Suprapubic skin (tissue), 4 donors: ENCODE results near the gene HEBP1.

Experiments
- EP300 ChIP-seq: sonication (generic); formaldehyde crosslinking; IDR thresholded peaks from one replicate; pipeline ENCODE4 v1.6.1; 2017; ENCODE audit warnings: antibody characterized with exemption
- POLR2A ChIP-seq, 2 donors: fragments of 450-650 bp; IDR thresholded peaks; one replicate each; pipeline ENCODE4 v1.6.1; 2017; ENCODE audit warnings: antibody characterized with exemption in 2 of 2, mild to moderate bottlenecking in 2 of 2, moderate library complexity in 2 of 2
- POLR2AphosphoS5 ChIP-seq, 3 donors: sonication (generic); formaldehyde crosslinking; IDR thresholded peaks; one replicate each; pipeline ENCODE4 v1.6.1; 2017; ENCODE audit warnings: antibody characterized with exemption in 3 of 3
- TF ChIP-seq, protein P1 (sequence below), 2 donors: fragments of 200-600 bp in 1 of 2; fragments of 450-650 bp in 1 of 2; sonication (generic) in 1 of 2; IDR thresholded peaks; one replicate each; pipeline ENCODE4 v1.5.1; 2016 to 2019; ENCODE audit warnings: antibody characterized with exemption in 2 of 2, mild to moderate bottlenecking in 1 of 2, moderate library complexity in 1 of 2

GRCh38 chr12:12941450-12942350 lies 58.4 kb downstream of the HEBP1 start:
- no peak for TF ChIP-seq POLR2A (IDR thresholded peaks at IDR 0.05)
- no peak for TF ChIP-seq EP300
- TF ChIP-seq, protein P1, sequence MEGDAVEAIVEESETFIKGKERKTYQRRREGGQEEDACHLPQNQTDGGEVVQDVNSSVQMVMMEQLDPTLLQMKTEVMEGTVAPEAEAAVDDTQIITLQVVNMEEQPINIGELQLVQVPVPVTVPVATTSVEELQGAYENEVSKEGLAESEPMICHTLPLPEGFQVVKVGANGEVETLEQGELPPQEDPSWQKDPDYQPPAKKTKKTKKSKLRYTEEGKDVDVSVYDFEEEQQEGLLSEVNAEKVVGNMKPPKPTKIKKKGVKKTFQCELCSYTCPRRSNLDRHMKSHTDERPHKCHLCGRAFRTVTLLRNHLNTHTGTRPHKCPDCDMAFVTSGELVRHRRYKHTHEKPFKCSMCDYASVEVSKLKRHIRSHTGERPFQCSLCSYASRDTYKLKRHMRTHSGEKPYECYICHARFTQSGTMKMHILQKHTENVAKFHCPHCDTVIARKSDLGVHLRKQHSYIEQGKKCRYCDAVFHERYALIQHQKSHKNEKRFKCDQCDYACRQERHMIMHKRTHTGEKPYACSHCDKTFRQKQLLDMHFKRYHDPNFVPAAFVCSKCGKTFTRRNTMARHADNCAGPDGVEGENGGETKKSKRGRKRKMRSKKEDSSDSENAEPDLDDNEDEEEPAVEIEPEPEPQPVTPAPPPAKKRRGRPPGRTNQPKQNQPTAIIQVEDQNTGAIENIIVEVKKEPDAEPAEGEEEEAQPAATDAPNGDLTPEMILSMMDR (IDR thresholded peaks at IDR 0.05), result no peak
- TF ChIP-seq POLR2AphosphoS5 (IDR thresholded peaks at IDR 0.05), result no peak
